Thyroid gland (tissue), 4 donors: ENCODE measurements around the gene PEDS1. TPM values are rescaled to one million over a fixed set of nuclear protein-coding genes. Genes with fewer than 3 reads are reported as not detected.

ENCODE experiments used
- DNase-seq, 2 donors: peaks; one replicate each; pipeline ENCODE4 v3.0.0-alpha.2; 2019
- H3K27ac ChIP-seq, 3 donors: fragments of 200-600 bp; sonication (generic); 1 replicate in 2 of 3; 2 replicates in 1 of 3; pipeline ENCODE4 v1.5.1; 2016 to 2019; ENCODE audit warnings: mild to moderate bottlenecking in 1 of 3, moderate library complexity in 1 of 3
- H3K27me3 ChIP-seq: fragments of 200-600 bp; sonication (generic); one replicate; pipeline ENCODE4 v1.5.1; 2019
- H3K36me3 ChIP-seq, 2 donors: fragments of 200-600 bp; sonication (generic); one replicate each; pipeline ENCODE4 v1.5.1; 2016 to 2019
- H3K4me1 ChIP-seq, 2 donors: fragments of 200-600 bp; sonication (generic); one replicate each; pipeline ENCODE4 v1.5.1; 2017 to 2019
- H3K4me3 ChIP-seq, 3 donors: fragments of 200-600 bp; sonication (generic); replicated peaks in 1 of 3; 1 replicate in 2 of 3; 2 replicates in 1 of 3; pipeline ENCODE4 v1.5.1; 2016; ENCODE audit warnings: mild to moderate bottlenecking in 1 of 3
- H3K9me3 ChIP-seq: fragments of 200-600 bp; sonication (generic); one replicate; pipeline ENCODE4 v1.5.1; 2017
- CTCF ChIP-seq, 6 experiments: fragments of 200-600 bp in 3 of 6; fragments of 450-650 bp in 3 of 6; sonication (generic) in 3 of 6; IDR thresholded peaks; one replicate each; pipeline ENCODE4 v1.5.1; 2016 to 2019; ENCODE audit warnings: antibody characterized with exemption in 6 of 6, mild to moderate bottlenecking in 2 of 6, inconsistent platforms in 1 of 6, moderate library complexity in 1 of 6
- POLR2A ChIP-seq, 2 donors: fragments of 450-650 bp; IDR thresholded peaks; one replicate each; pipeline ENCODE4 v1.6.1; 2017; ENCODE audit warnings: antibody characterized with exemption in 2 of 2, mild to moderate bottlenecking in 2 of 2, moderate library complexity in 1 of 2
- WGBS, 2 donors: methylation state at CpG; one replicate each; pipeline ENCODE4 v1.1.5; 2017; 5-methylcytosine and 5-hydroxymethylcytosine counted together
- intact Hi-C: fragments of 100-400 bp; cut with DNase I; formaldehyde crosslinking; loops from one replicate; pipeline ENCODE4 v1.15.1; 2023
- total RNA-seq, 4 donors: library from RNA; depleted of rRNA; stranded (reverse); fragments of >200 nt; gene quantifications; one replicate each; pipeline ENCODE4 v1.2.3, GENCODE V29; 2016

The PEDS1 gene
- total RNA-seq, 4 donors from 2014 or later = 15.8 to 22.7 (median 19.7) TPM

DNA sequence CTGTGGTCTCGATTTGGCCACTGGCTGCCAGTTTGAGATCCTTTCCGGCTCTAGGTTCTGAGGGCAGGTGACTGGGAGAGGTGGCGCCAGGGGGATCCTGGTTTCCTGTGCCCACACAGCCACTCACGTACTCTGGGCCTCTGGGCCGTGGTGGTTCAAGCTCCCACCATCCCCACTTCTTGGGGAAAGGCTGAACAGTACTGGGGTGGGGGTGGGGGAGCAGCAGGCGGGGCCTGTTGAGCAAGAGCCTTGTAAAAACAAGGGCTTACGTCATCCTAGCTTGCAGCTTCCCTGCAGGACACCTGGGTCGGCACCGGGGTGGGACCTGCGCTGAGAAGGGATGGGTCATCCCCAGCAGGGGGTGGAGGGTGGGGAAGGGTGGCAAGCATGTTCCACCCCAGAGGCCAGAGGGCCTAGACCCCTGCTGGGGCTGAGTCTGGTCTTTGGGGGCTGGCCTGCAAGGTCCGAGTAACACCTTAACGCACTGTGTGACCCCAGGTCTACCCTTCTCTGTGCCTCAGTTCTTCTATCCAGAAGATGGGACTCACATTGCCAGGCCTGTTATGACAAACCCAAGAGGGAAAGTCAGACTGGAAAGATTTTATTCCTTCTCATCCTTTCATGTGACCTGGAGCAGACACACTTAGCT, 34.0 kb upstream of the PEDS1 start:
- peaks cover 0 to 15% of the 10 kb centered on the region in 2 donors for H3K4me1 ChIP-seq
- H3K4me3 ChIP-seq = no peak overlapping the region
- peak in 1 of 2 donors; percentile 28 for DNase-seq
- WGBS, 2 donors = 46 to 82% methylated on average over 4 to 6 of the region's 12 CpGs
- no peak for TF ChIP-seq CTCF (IDR thresholded peaks at IDR 0.05)
- no peak for TF ChIP-seq POLR2A (IDR thresholded peaks at IDR 0.05)
- H3K9me3 ChIP-seq = no peaks in the 10 kb centered on the region
- intact Hi-C loops = loop anchor here (2.0 to 5.0 kb wide), 3 partner anchors 273 to 390 kb away; no protein-coding TSS in a partner anchor
- H3K36me3 ChIP-seq = no peaks in the 10 kb centered on the region
- no peaks in the 10 kb centered on the region for H3K27me3 ChIP-seq
- H3K27ac ChIP-seq = peak overlapping the region in 2 of 3 donors; percentile 48 to 57

DNA sequence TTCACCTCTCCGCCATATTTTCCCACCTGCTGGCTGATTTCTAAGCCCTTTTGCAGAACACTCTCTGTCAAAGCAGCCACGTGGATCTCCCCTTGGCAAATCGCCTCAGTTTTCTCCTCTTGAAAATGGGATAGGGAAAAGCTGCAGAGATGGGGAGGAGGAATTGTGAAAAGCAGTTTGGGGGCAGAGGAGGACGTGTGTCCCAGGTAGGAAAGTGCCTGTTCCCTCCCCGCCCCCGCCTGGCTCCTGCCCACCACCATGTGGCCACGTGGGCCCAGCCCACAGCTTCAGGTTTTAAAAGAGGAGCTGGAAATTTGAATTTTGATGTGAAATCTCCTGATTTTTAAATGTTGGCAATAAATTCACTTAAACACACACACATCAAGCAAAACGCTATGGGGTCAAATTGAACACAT, 33.5 kb upstream of the PEDS1 start:
- WGBS, 2 donors = 63 to 72% methylated on average over 8 of the region's 8 CpGs
- H3K4me1 ChIP-seq = peaks cover 0 to 15% of the 10 kb centered on the region in 2 donors
- no peaks in the 10 kb centered on the region for H3K36me3 ChIP-seq
- H3K9me3 ChIP-seq = no peaks in the 10 kb centered on the region
- peak in 1 of 2 donors; percentile 23 for DNase-seq
- H3K4me3 ChIP-seq = no peak overlapping the region
- H3K27ac ChIP-seq = peak overlapping the region in 2 of 3 donors; percentile 48 to 57
- no peak for TF ChIP-seq CTCF (IDR thresholded peaks at IDR 0.05)
- TF ChIP-seq POLR2A (IDR thresholded peaks at IDR 0.05) = no peak
- intact Hi-C loops = loop anchor here (2.0 to 5.0 kb wide), 2 partner anchors 280 to 390 kb away; no protein-coding TSS in a partner anchor
- H3K27me3 ChIP-seq = no peaks in the 10 kb centered on the region

DNA sequence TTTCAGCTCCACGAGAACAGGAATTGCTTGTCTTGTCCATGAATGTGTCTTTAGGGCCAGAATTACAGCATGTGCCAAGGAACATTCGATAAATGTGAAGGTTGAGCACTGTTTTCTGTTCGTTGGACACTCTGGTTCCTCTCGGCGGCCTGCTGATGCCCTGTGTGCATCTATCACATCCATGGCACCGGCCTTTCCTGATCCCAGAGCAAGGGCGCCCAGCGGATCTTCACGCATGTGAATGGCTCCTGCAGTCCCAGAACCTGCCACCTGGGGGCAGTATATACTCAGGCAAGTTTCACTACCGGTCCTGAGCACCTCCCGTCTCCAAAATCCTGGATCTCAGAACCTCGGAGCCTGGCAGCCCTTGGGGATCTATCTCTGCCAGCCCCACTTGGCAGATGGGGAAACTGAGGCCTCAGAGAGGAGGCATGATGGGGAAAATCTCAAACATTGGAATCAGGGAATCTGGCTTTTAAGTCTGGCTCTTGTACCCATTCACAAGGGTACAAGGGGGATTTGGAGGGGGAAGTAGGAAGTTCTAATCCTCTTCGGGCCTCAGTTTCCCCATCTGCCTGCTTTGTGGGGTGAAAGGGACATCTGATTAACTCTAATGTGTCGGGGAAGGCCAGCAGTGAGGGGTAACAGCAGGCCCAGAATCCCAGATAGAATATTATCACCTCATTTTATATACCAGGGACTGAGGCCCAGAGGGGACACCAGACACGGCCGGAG, 32.8 kb upstream of the PEDS1 start:
- TF ChIP-seq CTCF (IDR thresholded peaks at IDR 0.05) = peak; percentile 96 to 99 (median 98)
- no peak for TF ChIP-seq POLR2A (IDR thresholded peaks at IDR 0.05)
- Histone ChIP-seq H3K9me3 (no peaks in the 10 kb centered on the region), H3K36me3 (no peaks in the 10 kb centered on the region), H3K4me1 (peaks cover 0 to 15% of the 10 kb centered on the region in 2 donors), H3K27me3 (no peaks in the 10 kb centered on the region), H3K4me3 (no peak overlapping the region), H3K27ac (peak overlapping the region in 1 of 3 donors; percentile 48)
- WGBS, 2 donors = 17 to 21% methylated on average over 14 to 16 of the region's 16 CpGs
- intact Hi-C loops = loop anchor here (2.0 to 5.0 kb wide), 2 partner anchors 280 to 391 kb away; no protein-coding TSS in a partner anchor
- peak; percentile 95 to 97 for DNase-seq

- Histone ChIP-seq H3K9me3 (no peaks in the 10 kb centered on the region), H3K27me3 (no peaks in the 10 kb centered on the region), H3K27ac (no peak overlapping the region), H3K36me3 (no peaks in the 10 kb centered on the region), H3K4me3 (no peak overlapping the region), H3K4me1 (peaks cover 0 to 15% of the 10 kb centered on the region in 2 donors)
- WGBS, 2 donors = 93 to 96% methylated on average over 5 of the region's 5 CpGs
- intact Hi-C loops = loop anchor here (5.0 kb wide), 1 partner anchor 392 kb away; no protein-coding TSS in a partner anchor
- no peak for DNase-seq
- no peak for TF ChIP-seq POLR2A (IDR thresholded peaks at IDR 0.05)
- TF ChIP-seq CTCF (IDR thresholded peaks at IDR 0.05) = no peak
Measured at GRCh38 chr20:50185426-50185825, 31.9 kb upstream of the PEDS1 start.
